GM12864 (cell line): ENCODE results near the gene NOTUM.
A peak's percentile ranks its signal among the peaks of the same experiment; 100 is the strongest.

Source experiments
- DNase-seq: peaks from one replicate; pipeline ENCODE4 v3.0.0-alpha.2; 2011; ENCODE audit warnings: low read depth
- H3K4me3 ChIP-seq: 2 replicates; pipeline ENCODE4 v1.5.1; 2011; ENCODE audit warnings: mild to moderate bottlenecking, low read depth, low read length, control low read depth
- TF ChIP-seq, protein P1 (sequence below): IDR thresholded peaks from 2 replicates; pipeline ENCODE4 v1.5.1; 2011; ENCODE audit warnings: low read depth, mild to moderate bottlenecking, moderate library complexity, low read length, control low read depth, inconsistent platforms; ENCODE audit errors: missing control alignments

NOTUM gene

DNA sequence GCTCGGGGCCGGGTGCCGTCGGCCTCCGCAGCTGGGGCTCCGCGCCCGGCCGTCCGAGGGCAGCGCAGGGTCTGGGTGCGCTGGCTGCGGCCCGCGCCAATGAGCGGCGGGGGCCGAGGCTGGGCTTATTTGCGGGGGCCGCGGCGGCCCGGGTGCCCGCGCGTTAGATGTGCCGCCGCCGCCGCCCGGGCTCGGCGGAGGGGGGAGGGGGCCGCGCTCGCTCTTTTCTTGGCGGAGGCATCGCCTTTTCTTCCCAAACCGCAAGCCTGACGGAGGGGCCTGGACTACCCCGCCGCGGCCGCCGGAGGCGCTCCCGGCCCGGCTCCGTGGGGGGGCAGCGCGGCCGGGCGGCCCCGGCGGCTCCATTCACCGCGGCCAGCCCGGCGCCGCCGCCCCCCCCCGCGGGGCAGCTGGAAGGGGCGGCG, at the start of gene NOTUM:
TSS of gene NOTUM (minus strand) at position 101 of the 425 bp plus-strand sequence. CDS start 278 bp downstream, outside the sequence.
- peak within 1 kb of the TSS; percentile 40; the same call in 1 of the 2 replicates for H3K4me3 ChIP-seq
- TF ChIP-seq, protein P1, sequence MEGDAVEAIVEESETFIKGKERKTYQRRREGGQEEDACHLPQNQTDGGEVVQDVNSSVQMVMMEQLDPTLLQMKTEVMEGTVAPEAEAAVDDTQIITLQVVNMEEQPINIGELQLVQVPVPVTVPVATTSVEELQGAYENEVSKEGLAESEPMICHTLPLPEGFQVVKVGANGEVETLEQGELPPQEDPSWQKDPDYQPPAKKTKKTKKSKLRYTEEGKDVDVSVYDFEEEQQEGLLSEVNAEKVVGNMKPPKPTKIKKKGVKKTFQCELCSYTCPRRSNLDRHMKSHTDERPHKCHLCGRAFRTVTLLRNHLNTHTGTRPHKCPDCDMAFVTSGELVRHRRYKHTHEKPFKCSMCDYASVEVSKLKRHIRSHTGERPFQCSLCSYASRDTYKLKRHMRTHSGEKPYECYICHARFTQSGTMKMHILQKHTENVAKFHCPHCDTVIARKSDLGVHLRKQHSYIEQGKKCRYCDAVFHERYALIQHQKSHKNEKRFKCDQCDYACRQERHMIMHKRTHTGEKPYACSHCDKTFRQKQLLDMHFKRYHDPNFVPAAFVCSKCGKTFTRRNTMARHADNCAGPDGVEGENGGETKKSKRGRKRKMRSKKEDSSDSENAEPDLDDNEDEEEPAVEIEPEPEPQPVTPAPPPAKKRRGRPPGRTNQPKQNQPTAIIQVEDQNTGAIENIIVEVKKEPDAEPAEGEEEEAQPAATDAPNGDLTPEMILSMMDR: peak; percentile 30
- no peak for DNase-seq

GRCh38 chr17:82009413-82009812, 48.4 kb upstream of the NOTUM start:
- TF ChIP-seq, protein P1: no peak

GRCh38 chr17:82008941-82009405, 48.0 kb upstream of the NOTUM start:
- DNase-seq: no peak
- TF ChIP-seq, protein P1: no peak
- H3K4me3 ChIP-seq: no peak overlapping the region

More at GRCh38 chr17:82009413-82009812, 48.4 kb upstream of the NOTUM start:
- no peak for DNase-seq
- no peak overlapping the region for H3K4me3 ChIP-seq

DNA sequence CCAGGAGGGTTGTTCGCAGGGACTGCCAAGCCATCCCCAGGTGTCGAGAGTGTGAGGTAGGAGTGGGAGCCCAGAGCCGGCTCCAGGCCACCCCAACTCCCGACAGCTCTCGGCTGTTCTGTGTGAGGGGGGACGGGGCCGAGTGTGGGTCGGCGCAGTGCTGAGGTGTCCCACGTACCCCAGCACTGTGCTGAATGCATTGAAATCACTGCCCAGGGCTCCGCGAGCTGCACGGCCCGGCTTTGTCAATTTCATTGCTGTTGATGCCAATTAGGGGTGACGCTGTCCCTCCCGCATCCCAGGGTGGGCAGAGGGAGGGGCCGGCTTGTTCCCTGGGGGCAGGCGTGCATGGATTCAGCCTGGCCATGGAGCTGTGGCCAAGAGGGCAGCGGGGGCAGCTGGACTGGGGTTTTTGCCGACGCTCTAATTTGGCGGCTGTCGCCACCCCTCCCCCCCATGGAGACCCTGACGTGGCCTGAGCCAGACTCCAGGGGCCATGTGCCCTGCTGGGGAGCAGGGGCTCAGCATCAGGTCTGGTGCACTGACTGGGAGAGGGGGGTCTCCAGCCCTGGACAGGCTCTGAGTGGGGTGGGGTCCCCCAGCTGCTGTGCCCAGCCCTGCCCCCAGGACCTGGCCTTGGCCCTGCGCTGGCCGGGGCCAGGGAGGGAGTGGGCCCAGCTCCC, 47.4 kb upstream of the NOTUM start:
- TF ChIP-seq, protein P1: no peak
- H3K4me3 ChIP-seq: no peak overlapping the region
- no peak for DNase-seq

GRCh38 chr17:82007495-82008257, 46.7 kb upstream of the NOTUM start:
- H3K4me3 ChIP-seq: no peak overlapping the region
- DNase-seq: no peak
- TF ChIP-seq, protein P1: no peak

DNA sequence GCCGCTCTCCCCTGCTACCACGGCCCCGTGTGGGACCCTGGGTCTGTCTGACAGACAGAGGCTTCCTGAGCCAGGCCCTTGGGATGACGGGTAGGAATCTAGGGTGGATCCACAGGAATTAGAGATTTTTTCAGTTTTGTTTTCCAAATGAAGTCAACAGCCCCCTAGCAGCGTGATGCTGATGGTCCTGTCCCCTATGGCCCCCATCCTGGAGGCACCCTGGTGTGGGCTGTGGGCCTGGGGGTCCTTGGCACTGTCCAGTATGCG, 46.2 kb upstream of the NOTUM start:
- no peak for DNase-seq
- TF ChIP-seq, protein P1: no peak
- no peak overlapping the region for H3K4me3 ChIP-seq
